Stimulated activated CD4-positive, alpha-beta T cell treated with anti-CD3 and anti-CD28 coated beads, Interleukin-12 subunit alpha, Interleukin-12 subunit beta, amount 100 ng/mL, for 48 hours (primary cell): ENCODE results near the gene PHF14.
"Not testable (repeated sequence)": the region's sequence is repeated elsewhere in the genome, so short reads cannot be mapped to it uniquely, and the experiment has no call there.

Experiments used
- DNase-seq, 3 donors: peaks; one replicate each; pipeline ENCODE4 v3.0.0-alpha.2; 2020; ENCODE audit warnings: low read depth in 2 of 3, low spot score in 1 of 3

PHF14 gene, protein sequence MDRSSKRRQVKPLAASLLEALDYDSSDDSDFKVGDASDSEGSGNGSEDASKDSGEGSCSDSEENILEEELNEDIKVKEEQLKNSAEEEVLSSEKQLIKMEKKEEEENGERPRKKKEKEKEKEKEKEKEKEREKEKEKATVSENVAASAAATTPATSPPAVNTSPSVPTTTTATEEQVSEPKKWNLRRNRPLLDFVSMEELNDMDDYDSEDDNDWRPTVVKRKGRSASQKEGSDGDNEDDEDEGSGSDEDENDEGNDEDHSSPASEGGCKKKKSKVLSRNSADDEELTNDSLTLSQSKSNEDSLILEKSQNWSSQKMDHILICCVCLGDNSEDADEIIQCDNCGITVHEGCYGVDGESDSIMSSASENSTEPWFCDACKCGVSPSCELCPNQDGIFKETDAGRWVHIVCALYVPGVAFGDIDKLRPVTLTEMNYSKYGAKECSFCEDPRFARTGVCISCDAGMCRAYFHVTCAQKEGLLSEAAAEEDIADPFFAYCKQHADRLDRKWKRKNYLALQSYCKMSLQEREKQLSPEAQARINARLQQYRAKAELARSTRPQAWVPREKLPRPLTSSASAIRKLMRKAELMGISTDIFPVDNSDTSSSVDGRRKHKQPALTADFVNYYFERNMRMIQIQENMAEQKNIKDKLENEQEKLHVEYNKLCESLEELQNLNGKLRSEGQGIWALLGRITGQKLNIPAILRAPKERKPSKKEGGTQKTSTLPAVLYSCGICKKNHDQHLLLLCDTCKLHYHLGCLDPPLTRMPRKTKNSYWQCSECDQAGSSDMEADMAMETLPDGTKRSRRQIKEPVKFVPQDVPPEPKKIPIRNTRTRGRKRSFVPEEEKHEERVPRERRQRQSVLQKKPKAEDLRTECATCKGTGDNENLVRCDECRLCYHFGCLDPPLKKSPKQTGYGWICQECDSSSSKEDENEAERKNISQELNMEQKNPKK

DNA sequence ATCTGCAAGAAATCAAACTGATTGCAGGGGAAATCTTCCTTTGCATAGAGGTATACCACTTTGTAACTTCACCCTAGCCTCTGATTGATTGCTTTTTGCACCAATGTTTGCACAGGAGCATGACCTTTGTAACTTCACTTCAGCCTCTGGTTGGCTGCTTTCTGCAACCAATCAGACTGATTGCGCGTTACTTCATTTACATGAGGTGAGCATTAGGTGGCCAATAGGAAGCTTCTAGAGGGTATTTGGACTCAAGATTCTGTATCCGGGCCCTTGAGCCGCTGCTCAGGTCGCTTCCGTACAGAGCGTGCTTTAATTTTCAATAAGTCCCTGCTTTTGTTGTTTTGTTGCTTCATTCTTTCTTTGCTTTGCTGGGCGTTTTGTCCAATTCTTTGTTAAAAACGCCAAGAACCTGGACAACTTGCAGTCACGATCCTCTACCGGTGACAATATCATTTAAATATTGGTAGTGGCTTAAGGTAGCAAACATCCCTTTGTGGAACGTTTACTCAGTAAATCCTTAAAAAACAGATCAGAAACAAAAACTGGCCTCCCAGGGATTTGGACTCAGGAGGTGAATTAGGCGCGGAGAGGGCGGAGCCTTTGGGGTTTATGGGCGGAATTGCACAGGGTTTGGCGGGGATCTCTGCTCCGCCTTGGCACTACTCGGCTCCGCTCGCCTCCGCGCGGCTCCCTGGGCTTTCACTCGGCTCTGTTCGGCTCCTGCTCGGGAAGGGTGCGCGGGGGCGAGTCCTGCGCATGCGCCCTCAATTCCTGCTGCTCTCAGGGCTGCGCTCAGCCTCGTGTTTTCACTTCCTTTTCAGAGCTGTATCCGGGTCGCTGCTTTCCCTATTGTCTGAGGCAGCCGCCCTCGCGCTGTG, at the start of gene PHF14:
TSS of gene PHF14 (plus strand) at position 812 of the 881 bp plus-strand sequence. CDS start 452 bp downstream, outside the sequence.
- peak; percentile 89 to 95 (median 95) for DNase-seq

DNA sequence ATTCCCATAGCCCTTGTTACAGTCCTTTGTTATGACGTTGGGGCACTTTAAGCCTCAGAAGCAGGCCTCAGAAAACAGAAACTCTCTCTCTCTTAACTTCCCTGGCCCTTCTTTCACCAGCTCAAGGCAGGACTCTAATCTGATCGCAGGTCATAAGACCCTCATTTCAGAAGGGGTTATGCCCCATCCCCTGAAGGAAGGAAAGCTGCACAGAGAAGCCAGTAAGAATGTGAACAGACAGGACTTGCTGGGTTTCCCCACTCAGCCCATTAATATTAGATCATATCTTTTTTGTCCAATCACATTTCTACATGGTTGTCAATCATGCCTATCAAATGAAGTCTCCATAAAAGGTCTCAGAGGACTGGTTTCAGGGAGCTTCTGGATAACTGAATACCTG, 49.3 kb upstream of the PHF14 start:
- DNase-seq: no peak

DNA sequence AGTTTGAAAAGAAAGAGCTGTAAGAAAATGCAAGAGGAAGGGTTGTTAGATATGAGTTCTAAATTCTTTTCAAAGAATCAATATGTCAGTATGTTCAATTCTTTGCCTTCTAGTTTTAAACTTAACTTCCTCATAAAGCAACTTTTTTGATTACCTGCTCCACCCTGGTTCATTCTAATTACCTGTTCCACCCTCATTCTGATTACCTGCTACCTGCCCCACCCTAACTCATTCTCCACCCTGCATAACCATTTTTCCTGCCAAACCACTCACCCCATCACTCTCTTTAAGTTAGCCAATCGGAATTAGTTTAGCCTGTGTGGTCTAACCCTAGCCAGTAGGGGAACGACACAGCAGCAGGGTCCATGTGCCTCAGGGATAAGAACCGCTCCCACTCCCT, 45.5 kb upstream of the PHF14 start:
- DNase-seq: not testable (repeated sequence)

DNA sequence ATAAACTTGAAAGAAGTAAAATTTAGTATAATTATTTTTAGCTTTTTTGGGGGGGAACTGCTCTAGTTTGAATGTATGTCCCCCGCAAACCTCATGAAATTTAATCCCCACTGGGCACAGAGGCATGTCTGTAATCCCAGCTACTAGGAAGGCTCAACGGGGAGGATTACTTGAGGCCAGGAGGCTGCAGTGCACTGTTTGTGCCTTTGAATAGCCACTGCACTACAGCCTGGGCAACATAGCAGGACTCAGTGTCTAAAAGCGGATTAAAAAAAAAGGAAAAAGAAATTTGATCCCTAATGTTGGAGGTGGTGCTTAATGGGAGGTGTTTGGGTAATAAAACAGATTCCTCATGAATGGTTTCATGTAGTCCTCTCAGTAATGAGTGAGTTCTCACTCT, 43.1 kb upstream of the PHF14 start:
- DNase-seq: no peak

GRCh38 chr7:10931161-10931560, 42.5 kb upstream of the PHF14 start:
- no peak for DNase-seq

GRCh38 chr7:10934292-10934691, 39.4 kb upstream of the PHF14 start:
- no peak for DNase-seq

DNA sequence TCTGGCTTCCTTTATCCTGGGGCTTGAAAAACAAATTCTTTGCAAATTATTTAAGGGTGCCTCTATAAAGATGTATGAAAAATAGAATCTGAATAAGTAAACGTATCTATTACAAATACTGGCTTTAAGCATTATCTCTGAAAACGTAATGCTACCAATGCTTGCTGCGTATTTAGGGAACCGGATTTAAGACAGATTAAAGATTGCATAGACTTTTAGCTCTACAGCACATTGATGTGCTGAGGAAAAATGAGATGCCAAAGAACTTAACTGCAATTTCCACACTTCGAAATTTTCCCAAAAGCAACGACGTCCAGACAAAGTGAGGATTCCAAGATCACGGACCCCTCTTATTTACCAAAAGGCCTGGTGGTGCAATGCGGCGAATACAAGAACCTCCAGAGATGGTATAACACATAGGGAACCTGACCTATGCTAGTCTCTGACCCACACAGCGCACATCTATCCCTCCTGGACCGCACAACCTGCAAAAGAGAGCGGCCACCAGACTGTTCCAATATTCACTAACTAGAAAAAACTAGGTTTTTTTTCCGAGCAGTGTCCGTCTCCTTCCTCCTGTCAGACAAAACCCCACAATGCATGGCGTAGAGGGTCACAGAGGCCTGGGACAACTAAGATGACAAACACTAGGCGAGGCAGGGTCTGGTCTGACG, 34.3 kb upstream of the PHF14 start:
- DNase-seq: no peak

DNA sequence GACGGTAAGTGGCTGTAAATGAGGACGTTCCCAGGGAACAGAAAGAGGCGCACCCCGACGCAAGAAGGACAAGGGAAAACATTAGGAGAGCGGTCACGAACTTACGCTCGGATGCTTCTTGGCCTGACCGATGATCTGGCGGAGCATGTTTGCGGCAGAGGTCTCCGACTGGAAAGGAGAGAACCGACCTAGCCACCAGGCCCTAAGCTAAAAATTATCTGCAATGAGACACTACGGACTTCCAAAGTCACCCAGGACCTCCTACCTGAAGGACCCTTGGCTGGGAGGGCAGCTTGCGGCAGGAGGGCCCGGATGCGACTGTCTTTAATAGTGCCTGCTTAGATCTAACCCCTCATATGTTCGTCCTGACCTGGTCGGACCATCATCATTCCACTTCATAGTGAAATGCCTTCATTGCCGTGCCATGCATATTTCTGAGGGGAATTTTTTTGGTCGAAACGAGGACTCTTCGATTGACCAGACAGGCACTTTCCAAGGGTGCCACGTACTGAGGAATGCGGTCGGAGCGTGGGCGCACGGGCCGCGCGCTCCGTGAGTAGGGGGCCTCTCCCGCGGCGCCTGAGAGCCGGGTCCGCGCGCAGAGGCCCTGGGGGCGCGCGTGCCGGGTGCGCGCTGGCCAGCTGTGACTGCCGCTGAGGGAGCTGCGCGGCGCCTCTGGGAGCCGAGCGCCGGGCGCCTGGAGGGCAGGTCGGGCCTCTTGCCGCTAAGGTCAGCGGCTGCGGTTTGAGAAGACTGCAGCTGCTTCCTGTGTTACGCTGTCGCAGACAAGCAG, 33.6 kb upstream of the PHF14 start:
- DNase-seq: peak; percentile 69 to 83 (median 77)

DNA sequence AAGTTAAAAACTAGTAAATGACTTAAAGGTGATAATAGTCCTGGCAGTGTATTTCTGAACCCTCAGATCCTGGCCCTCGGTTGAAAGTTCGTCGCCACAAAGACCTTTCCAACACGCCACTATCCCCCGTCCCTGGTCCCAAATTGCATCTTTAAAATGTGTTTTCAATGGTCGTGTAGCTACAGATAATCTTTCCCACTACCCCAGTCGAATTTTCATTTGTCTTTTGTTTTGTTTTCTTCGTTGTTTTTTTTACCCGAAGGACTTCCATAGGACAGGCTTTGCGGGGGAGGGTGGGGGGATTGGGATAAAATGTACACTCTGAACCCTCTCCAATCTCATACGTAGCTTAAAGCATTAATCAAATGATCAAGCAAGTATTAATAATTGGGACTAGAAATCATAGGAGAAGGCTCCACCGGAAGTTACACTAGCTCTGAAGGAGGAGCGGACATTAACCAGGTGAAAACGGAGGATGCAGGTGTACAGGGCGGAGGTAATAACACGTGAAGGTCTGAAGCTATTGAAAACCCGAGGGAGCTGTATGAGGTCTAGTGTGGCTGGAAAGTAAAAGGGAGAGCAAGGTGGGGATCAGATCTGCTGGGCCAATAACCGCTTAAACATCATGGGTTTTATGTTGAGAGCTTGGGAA, 32.8 kb upstream of the PHF14 start:
- peak in 1 of 3 donors; percentile 14 for DNase-seq

DNA sequence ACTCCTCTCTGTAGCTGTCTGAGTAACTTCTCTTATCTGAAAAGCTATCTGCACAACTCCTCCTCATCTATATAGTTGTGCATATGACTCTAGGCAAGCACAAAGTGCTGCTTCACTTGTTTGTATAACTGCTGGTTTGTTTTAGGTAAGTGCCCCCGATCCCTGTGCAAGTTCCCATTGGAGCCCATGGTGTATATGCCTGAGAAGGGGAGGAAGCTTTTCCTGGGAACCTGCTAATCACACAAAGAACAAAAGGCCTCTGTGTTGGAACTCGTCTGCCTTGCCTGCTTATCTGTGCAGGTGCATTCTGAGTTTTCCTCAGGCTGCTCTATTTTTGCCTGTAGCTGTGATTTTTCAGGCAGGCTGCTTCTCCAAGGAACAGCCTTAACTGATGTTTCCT, 23.2 kb upstream of the PHF14 start:
- DNase-seq: no peak

GRCh38 chr7:10950974-10951578, 22.6 kb upstream of the PHF14 start:
- DNase-seq: not testable (repeated sequence)

DNA sequence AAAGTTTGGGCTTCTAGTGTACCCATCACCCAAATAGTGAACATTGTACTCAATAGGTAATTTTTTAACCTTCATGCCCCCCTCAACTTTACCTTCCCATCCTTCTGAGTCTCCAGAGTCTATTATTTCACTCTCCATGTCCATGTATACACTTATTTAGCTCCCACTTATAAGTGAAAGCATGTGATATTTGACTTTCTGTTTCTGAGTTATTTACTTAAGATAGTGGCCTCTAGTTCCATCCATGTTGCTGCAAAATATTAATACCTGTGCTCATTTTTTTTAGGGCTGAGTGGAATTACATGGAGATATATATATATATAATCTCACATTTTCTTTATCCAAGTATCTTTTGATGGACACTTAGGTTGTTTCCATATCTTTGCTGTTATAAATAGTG, 21.1 kb upstream of the PHF14 start:
- no peak for DNase-seq

DNA sequence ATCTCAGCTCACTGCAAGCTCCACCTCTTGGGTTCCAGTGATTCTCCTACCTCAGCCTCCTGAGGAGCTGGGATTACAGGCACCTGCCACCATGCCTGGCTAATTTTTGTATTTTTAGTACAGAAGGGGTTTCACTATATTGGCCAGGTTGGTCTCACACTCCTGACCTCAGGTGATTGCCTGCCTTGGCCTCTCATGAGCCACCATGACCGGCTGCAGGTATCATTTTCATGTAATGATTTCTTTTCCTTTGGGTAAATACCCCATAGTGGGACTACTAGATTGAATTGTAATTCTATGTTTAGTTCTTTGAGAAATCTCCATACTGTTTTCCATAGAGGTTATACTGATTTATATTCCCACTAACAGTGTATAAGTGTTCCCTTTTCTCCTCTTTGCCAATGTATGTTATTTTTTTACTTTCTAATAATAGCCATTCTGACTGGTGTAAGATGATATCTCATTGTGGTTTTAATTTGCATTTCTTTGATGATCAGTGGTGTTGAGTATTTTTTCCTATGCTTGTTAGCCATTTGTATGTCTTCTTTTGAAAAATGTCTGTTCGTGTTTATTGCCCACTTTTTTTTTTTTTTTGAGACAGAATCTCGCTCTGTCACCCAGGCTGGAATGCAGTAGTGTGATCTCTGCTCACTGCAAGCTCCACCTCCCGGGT, 20.5 kb upstream of the PHF14 start:
- DNase-seq: not testable (repeated sequence)

DNA sequence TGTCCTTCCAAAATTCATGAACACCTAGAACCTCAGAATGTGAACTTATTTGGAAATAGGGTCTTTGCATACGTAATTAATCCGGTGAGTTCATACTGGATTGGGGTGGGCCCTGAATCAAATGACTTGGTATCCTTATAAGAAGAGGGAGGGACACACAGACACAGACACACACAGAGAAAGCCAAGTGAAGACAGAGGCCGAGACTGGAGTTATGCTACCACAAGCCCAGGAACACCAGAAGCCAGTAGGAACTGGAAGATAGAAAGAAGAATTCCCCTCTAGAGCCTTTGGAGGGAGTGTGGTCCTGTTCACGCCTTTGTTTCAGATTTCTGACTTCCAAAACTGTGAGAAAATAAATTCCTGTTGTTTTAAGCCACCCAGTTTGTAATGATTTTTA, 17.1 kb upstream of the PHF14 start:
- no peak for DNase-seq

DNA sequence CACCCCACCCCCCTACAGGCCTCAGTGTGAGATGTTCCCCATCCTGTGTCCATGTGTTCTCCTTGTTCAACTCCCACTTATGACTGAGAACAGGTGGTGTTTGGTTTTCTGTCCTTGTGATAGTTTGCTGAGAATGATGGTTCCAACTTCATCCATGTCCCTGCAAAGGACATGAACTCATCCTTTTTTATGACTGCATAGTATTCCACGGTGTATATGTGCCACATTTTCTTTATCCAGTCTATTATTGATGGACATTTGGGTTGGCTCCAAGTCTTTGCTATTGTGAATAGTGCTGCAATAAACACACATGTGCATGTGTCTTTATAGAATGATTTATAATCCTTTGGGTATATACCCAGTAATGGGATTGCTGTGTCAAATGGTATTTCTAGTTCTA, 13.4 kb upstream of the PHF14 start:
- not testable (repeated sequence) for DNase-seq

DNA sequence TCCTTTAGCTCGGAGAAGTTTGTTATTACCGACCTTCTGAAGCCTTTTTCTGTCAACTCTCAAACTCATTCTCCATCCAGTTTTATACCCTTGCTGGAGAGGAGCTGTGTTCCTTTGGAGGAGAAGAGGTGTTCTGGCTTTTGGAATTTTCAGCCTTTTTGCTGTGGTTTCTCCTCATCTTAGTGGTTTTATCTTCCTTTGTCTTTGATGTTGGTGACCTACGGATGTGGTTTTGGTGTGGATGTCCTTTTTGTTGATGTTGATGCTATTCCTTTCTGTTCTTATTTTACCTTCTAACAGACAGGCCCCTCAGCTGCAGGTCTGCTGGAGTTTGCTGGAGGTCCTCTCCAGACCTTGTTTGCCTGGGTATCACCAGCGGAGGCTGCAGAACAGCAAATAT, 8.7 kb upstream of the PHF14 start:
- not testable (repeated sequence) for DNase-seq

- no peak for DNase-seq
These were observed 1.5 kb upstream of the PHF14 start for GRCh38 chr7:10972174-10972573.
